Esophagus muscularis mucosa (tissue), 4 donors: Measurements from ENCODE around the gene ITGBL1. TPM values are rescaled to one million over a fixed set of nuclear protein-coding genes. Genes with fewer than 3 reads are reported as not detected.

Experiments used
- DNase-seq: peaks from one replicate; pipeline ENCODE4 v3.0.0-alpha.2; 2017; ENCODE audit errors: extremely low spot score
- H3K27ac ChIP-seq, 4 donors: fragments of 200-600 bp; sonication (generic); replicated peaks in 1 of 4; 1 replicate in 3 of 4; 2 replicates in 1 of 4; pipeline ENCODE4 v1.5.1; 2016 to 2019; ENCODE audit warnings: mild to moderate bottlenecking in 1 of 4
- H3K27me3 ChIP-seq, 4 donors: fragments of 200-600 bp; sonication (generic); one replicate each; pipeline versions ENCODE4 v1.5.1 to v1.6.0; 2016 to 2019
- H3K36me3 ChIP-seq, 4 donors: fragments of 200-600 bp; sonication (generic); one replicate each; pipeline ENCODE4 v1.5.1; 2016 to 2019
- H3K4me1 ChIP-seq, 4 donors: fragments of 200-600 bp; sonication (generic); one replicate each; pipeline ENCODE4 v1.5.1; 2016 to 2019
- H3K4me3 ChIP-seq, 4 donors: fragments of 200-600 bp; sonication (generic); 1 replicate in 2 of 4; 2 replicates in 2 of 4; pipeline ENCODE4 v1.5.1; 2016 to 2019; ENCODE audit warnings: mild to moderate bottlenecking in 4 of 4, moderate library complexity in 1 of 4
- H3K9me3 ChIP-seq, 4 donors: fragments of 200-600 bp; sonication (generic); 1 replicate in 3 of 4; 2 replicates in 1 of 4; pipeline ENCODE4 v1.5.1; 2016 to 2019
- CTCF ChIP-seq, 3 experiments: fragments of 200-600 bp in 2 of 3; fragments of 450-650 bp in 1 of 3; sonication (generic) in 2 of 3; IDR thresholded peaks; one replicate each; pipeline ENCODE4 v1.5.1; 2017 to 2019; ENCODE audit warnings: antibody characterized with exemption in 3 of 3, mild to moderate bottlenecking in 2 of 3, moderate library complexity in 1 of 3
- EP300 ChIP-seq: sonication (generic); formaldehyde crosslinking; IDR thresholded peaks from one replicate; pipeline ENCODE4 v1.6.1; 2017; ENCODE audit warnings: antibody characterized with exemption
- POLR2A ChIP-seq: fragments of 450-650 bp; IDR thresholded peaks from one replicate; pipeline ENCODE4 v1.6.1; 2017; ENCODE audit warnings: antibody characterized with exemption, moderate library complexity, mild to moderate bottlenecking, low read depth
- POLR2AphosphoS5 ChIP-seq, 2 donors: sonication (generic); formaldehyde crosslinking; IDR thresholded peaks; one replicate each; pipeline ENCODE4 v1.6.1; 2017; ENCODE audit warnings: antibody characterized with exemption in 2 of 2
- WGBS: methylation state at CpG from one replicate; pipeline ENCODE4 v1.1.5; 2018; 5-methylcytosine and 5-hydroxymethylcytosine counted together
- intact Hi-C: fragments of 100-400 bp; cut with DNase I; formaldehyde crosslinking; loops from one replicate; pipeline ENCODE4 v1.15.1; 2023
- total RNA-seq, 4 donors: library from RNA; depleted of rRNA; stranded (reverse); fragments of >200 nt; gene quantifications; one replicate each; pipeline versions ENCODE4 v1.1.0 to v1.2.1, GENCODE V29; 2016

Gene ITGBL1
- total RNA-seq, 4 donors from 2014 or later, result 8.3 to 20.0 (median 13.8) TPM

DNA sequence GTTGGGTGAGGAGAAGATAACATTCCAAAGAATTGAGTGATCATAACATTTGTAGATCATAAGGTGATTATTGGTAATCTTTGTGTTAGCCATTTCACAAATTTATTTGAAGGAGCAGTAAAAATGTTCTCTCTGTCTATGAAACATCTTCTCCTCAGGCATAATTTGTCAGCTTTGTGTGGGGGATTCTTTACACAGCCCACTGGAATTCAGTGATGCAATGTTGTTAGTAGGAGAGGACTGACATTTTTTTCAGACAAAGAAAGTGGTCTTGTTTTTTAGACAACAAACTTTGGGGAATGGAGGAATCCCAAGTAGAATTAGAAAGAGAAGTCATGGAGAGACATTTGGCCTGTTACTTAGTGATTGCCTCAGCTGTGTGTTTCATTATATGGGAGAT lies 100.3 kb downstream of the ITGBL1 start:
- no peak overlapping the region for H3K4me3 ChIP-seq
- no peaks in the 10 kb centered on the region for H3K36me3 ChIP-seq
- no peak for DNase-seq
- H3K27ac ChIP-seq, result no peak overlapping the region
- TF ChIP-seq CTCF (IDR thresholded peaks at IDR 0.05), result no peak
- TF ChIP-seq EP300, result no peak
- TF ChIP-seq POLR2A, result no peak
- no peak for TF ChIP-seq POLR2AphosphoS5 (IDR thresholded peaks at IDR 0.05)
- no peaks in the 10 kb centered on the region for H3K4me1 ChIP-seq
- no peaks in the 10 kb centered on the region for H3K27me3 ChIP-seq
- intact Hi-C loops, result no loop called here
- no peaks in the 10 kb centered on the region for H3K9me3 ChIP-seq

- intact Hi-C loops, result no loop called here
Measured at GRCh38 chr13:101554420-101555125, 102.1 kb downstream of the ITGBL1 start.

GRCh38 chr13:101555610-101556009 lies 103.1 kb downstream of the ITGBL1 start:
- H3K27me3 ChIP-seq, result no peaks in the 10 kb centered on the region
- H3K9me3 ChIP-seq, result no peaks in the 10 kb centered on the region
- TF ChIP-seq POLR2A, result no peak
- TF ChIP-seq CTCF (IDR thresholded peaks at IDR 0.05), result no peak
- TF ChIP-seq POLR2AphosphoS5 (IDR thresholded peaks at IDR 0.05), result no peak
- no peak for TF ChIP-seq EP300
- no peaks in the 10 kb centered on the region for H3K36me3 ChIP-seq
- intact Hi-C loops, result no loop called here
- no peak for DNase-seq
- H3K4me1 ChIP-seq, result no peaks in the 10 kb centered on the region
- H3K27ac ChIP-seq, result no peak overlapping the region
- H3K4me3 ChIP-seq, result no peak overlapping the region

More at GRCh38 chr13:101554420-101555125, 102.1 kb downstream of the ITGBL1 start:
- Histone ChIP-seq H3K27me3 (no peaks in the 10 kb centered on the region), H3K36me3 (no peaks in the 10 kb centered on the region), H3K4me3 (no peak overlapping the region), H3K4me1 (no peaks in the 10 kb centered on the region), H3K27ac (no peak overlapping the region), H3K9me3 (no peaks in the 10 kb centered on the region)
- WGBS, result 93% methylated on average over 2 of the region's 2 CpGs
- no peak for TF ChIP-seq POLR2A
- TF ChIP-seq EP300, result no peak
- TF ChIP-seq POLR2AphosphoS5 (IDR thresholded peaks at IDR 0.05), result no peak
- no peak for TF ChIP-seq CTCF (IDR thresholded peaks at IDR 0.05)
- no peak for DNase-seq

DNA sequence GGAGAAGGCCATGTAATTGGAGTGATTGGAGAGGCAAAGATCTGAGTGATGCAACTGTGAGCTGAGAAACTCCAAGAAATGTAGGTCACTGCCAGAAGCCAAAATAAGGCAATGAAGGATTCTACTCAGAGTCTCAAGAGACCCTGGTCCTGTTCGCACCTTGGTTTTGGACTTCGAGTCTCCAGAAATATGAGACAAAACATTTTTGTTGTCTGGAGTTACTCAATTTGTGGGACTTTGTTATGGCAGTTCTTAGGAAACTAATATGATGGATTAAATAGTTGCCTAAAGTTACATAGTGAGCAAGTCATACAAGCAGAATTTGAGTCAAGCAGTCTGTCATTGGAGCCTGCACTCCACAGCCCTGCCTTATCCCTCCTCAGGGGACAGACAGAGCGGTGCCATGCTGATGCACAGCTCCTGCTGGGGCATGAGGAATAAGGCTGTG lies 104.2 kb downstream of the ITGBL1 start:
- TF ChIP-seq CTCF (IDR thresholded peaks at IDR 0.05), result no peak
- TF ChIP-seq POLR2AphosphoS5 (IDR thresholded peaks at IDR 0.05), result peak; percentile 10 to 48
- H3K27ac ChIP-seq, result no peak overlapping the region
- 55% methylated on average over 3 of the region's 3 CpGs for WGBS

DNA sequence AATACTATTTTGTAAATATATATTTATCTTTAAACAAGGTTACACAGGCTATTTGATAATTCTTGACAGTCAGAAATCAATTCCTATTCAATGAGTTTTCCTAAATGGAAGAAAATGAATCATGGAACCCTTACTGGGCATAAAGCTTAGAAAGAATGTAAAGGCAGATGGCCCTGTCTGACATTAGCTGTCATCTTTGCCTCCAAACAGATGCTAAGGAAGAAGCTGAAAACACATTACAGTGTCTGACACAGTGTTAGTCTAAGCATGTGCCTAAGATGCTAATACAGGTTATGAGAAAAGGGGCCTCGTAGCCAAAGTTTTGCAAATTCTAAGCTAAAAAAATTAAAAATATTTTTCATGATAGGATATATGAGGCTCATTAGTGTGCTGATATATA lies 112.8 kb downstream of the ITGBL1 start:
- Histone ChIP-seq H3K36me3 (no peaks in the 10 kb centered on the region), H3K27ac (no peak overlapping the region), H3K9me3 (no peaks in the 10 kb centered on the region), H3K4me3 (no peak overlapping the region), H3K4me1 (no peaks in the 10 kb centered on the region), H3K27me3 (no peaks in the 10 kb centered on the region)
- TF ChIP-seq CTCF (IDR thresholded peaks at IDR 0.05), result no peak
- no peak for TF ChIP-seq EP300
- TF ChIP-seq POLR2AphosphoS5 (IDR thresholded peaks at IDR 0.05), result no peak
- TF ChIP-seq POLR2A, result no peak
- DNase-seq, result no peak
- 88% methylated on average over 1 of the region's 1 CpG for WGBS
- intact Hi-C loops, result no loop called here

More for the DNA sequence above, 104.2 kb downstream of the ITGBL1 start:
- no peak overlapping the region for H3K4me3 ChIP-seq
- H3K27me3 ChIP-seq, result no peaks in the 10 kb centered on the region
- no peak for DNase-seq
- H3K4me1 ChIP-seq, result no peaks in the 10 kb centered on the region
- intact Hi-C loops, result no loop called here
- no peaks in the 10 kb centered on the region for H3K9me3 ChIP-seq
- H3K36me3 ChIP-seq, result no peaks in the 10 kb centered on the region
